CD14-positive monocyte (primary cell): ENCODE data around the gene JADE1. TPM values are rescaled to one million over a fixed set of nuclear protein-coding genes. Genes with fewer than 3 reads are reported as not detected.

ENCODE experiments used
- DNase-seq, 3 donors: peaks; one replicate each; pipeline ENCODE4 v3.0.0-alpha.2; 2011 to 2022
- H2AFZ ChIP-seq: 2 replicates; pipeline ENCODE4 v1.6.0; 2012; ENCODE audit warnings: mild to moderate bottlenecking, low read depth, low read length, inconsistent platforms; ENCODE audit not compliant: insufficient read depth, poor library complexity, severe bottlenecking
- H3K27ac ChIP-seq, 2 donors: 1 replicate in 1 of 2; 2 replicates in 1 of 2; pipeline ENCODE4 v1.5.1; 2012 to 2013; ENCODE audit warnings: low read length in 2 of 2, control low read depth in 1 of 2, inconsistent platforms in 1 of 2, low read depth in 1 of 2, mild to moderate bottlenecking in 1 of 2
- H3K27me3 ChIP-seq, 2 donors: one replicate each; pipeline versions ENCODE4 v1.6.0 to v1.6.1; 2011 to 2013; ENCODE audit warnings: low read length in 2 of 2; ENCODE audit not compliant: control insufficient read depth in 2 of 2, insufficient read depth in 2 of 2
- H3K36me3 ChIP-seq, 2 donors: replicated peaks in 1 of 2; 1 replicate in 1 of 2; 2 replicates in 1 of 2; pipeline versions ENCODE4 v1.5.1 to v1.6.1; 2012 to 2013; ENCODE audit warnings: low read length in 2 of 2, control low read depth in 1 of 2, inconsistent platforms in 1 of 2, mild to moderate bottlenecking in 1 of 2; ENCODE audit not compliant: insufficient read depth in 2 of 2, control insufficient read depth in 1 of 2
- H3K4me1 ChIP-seq, 2 donors: 1 replicate in 1 of 2; 2 replicates in 1 of 2; pipeline versions ENCODE4 v1.5.1 to v1.6.1; 2012 to 2013; ENCODE audit warnings: low read length in 2 of 2, control low read depth in 1 of 2, inconsistent platforms in 1 of 2, mild to moderate bottlenecking in 1 of 2, moderate library complexity in 1 of 2; ENCODE audit not compliant: insufficient read depth in 2 of 2, control insufficient read depth in 1 of 2
- H3K4me2 ChIP-seq: replicated peaks from 2 replicates; pipeline ENCODE3; 2012; ENCODE audit warnings: low read length, moderate library complexity, mild to moderate bottlenecking; ENCODE audit not compliant: poor library complexity, severe bottlenecking; ENCODE audit errors: extremely low read depth
- H3K4me3 ChIP-seq, 3 experiments: fragments of 200-600 bp in 1 of 3; sonication (generic) in 1 of 3; replicated peaks in 1 of 3; 1 replicate in 2 of 3; 2 replicates in 1 of 3; pipeline ENCODE4 v1.5.1; 2011 to 2013; ENCODE audit warnings: low read length in 3 of 3, mild to moderate bottlenecking in 3 of 3, control low read depth in 2 of 3, low read depth in 2 of 3, inconsistent platforms in 1 of 3, moderate library complexity in 1 of 3
- H3K79me2 ChIP-seq: 2 replicates; pipeline ENCODE4 v1.6.0; 2012; ENCODE audit warnings: mild to moderate bottlenecking, control low read depth, inconsistent platforms, low read length, moderate library complexity; ENCODE audit not compliant: insufficient read depth
- H3K9ac ChIP-seq: 2 replicates; pipeline ENCODE4 v1.6.0; 2017; ENCODE audit warnings: low read length, mild to moderate bottlenecking; ENCODE audit not compliant: insufficient read depth, poor library complexity, severe bottlenecking
- H3K9me3 ChIP-seq, 2 donors: replicated peaks in 1 of 2; 1 replicate in 1 of 2; 2 replicates in 1 of 2; pipeline versions ENCODE4 v1.5.1 to v1.6.1; 2012 to 2013; ENCODE audit warnings: low read length in 2 of 2, control low read depth in 1 of 2; ENCODE audit not compliant: control insufficient read depth in 1 of 2, insufficient read depth in 1 of 2
- H4K20me1 ChIP-seq: 2 replicates; pipeline ENCODE4 v1.6.0; 2012; ENCODE audit warnings: mild to moderate bottlenecking, low read length, control low read depth, moderate library complexity; ENCODE audit not compliant: insufficient read depth
- H3K27ac Mint-ChIP-seq, 7 donors: one replicate each; pipeline ENCODE4 v1.8.0; 2020; ENCODE audit warnings: mild to moderate bottlenecking in 7 of 7, mixed read lengths in 7 of 7, moderate library complexity in 6 of 7, inconsistent platforms in 2 of 7
- H3K27me3 Mint-ChIP-seq, 3 donors: one replicate each; pipeline ENCODE4 v1.8.0; 2021 to 2022; ENCODE audit warnings: low read depth in 3 of 3, mild to moderate bottlenecking in 3 of 3, mixed read lengths in 3 of 3, moderate library complexity in 3 of 3, inconsistent platforms in 1 of 3
- H3K36me3 Mint-ChIP-seq, 2 donors: one replicate each; pipeline ENCODE4 v1.8.0; 2020; ENCODE audit warnings: mixed read lengths in 2 of 2, inconsistent platforms in 1 of 2, mild to moderate bottlenecking in 1 of 2
- H3K4me1 Mint-ChIP-seq: one replicate; pipeline ENCODE4 v1.8.0; 2020; ENCODE audit warnings: mild to moderate bottlenecking, mixed read lengths
- H3K4me3 Mint-ChIP-seq, 2 donors: one replicate each; pipeline ENCODE4 v1.8.0; 2020; ENCODE audit warnings: mild to moderate bottlenecking in 2 of 2, mixed read lengths in 2 of 2, moderate library complexity in 1 of 2
- H3K9me3 Mint-ChIP-seq, 7 donors: one replicate each; pipeline ENCODE4 v1.8.0; 2020 to 2022; ENCODE audit warnings: mixed read lengths in 7 of 7, mild to moderate bottlenecking in 6 of 7, moderate library complexity in 6 of 7, inconsistent platforms in 2 of 7
- WGBS: methylation state at CpG from one replicate; pipeline ENCODE4 v1.1.5; 2013; ENCODE audit warnings: missing lambda C conversion rate; ENCODE audit not compliant: insufficient coverage; 5-methylcytosine and 5-hydroxymethylcytosine counted together
- intact Hi-C, 2 donors: fragments of 100-400 bp; cut with micrococcal nuclease; formaldehyde crosslinking; loops; one replicate each; pipeline versions ENCODE4 v1.15.0 to v1.15.1; 2023
- polyA plus RNA-seq, 3 donors: library from polyadenylated mRNA; depleted of rRNA in 1 of 3; unstranded in 2 of 3; stranded (reverse) in 1 of 3; fragments of 300-500 nt in 2 of 3; fragments of >200 nt in 1 of 3; fragmentation: Illumina TruSeq in 2 of 3; gene quantifications; 1 replicate in 2 of 3; 2 replicates in 1 of 3; pipeline ENCODE4 v1.2.3, GENCODE V29; 2012 to 2021
- TF ChIP-seq, protein P1 (sequence below): fragments of 200-600 bp; IDR thresholded peaks from one replicate; pipeline ENCODE4 v1.8.0; 2022; ENCODE audit warnings: antibody characterized with exemption, mild to moderate bottlenecking

The JADE1 gene
- polyA plus RNA-seq, 3 donors = 7.3 to 12.8 (median 12.3) TPM

DNA sequence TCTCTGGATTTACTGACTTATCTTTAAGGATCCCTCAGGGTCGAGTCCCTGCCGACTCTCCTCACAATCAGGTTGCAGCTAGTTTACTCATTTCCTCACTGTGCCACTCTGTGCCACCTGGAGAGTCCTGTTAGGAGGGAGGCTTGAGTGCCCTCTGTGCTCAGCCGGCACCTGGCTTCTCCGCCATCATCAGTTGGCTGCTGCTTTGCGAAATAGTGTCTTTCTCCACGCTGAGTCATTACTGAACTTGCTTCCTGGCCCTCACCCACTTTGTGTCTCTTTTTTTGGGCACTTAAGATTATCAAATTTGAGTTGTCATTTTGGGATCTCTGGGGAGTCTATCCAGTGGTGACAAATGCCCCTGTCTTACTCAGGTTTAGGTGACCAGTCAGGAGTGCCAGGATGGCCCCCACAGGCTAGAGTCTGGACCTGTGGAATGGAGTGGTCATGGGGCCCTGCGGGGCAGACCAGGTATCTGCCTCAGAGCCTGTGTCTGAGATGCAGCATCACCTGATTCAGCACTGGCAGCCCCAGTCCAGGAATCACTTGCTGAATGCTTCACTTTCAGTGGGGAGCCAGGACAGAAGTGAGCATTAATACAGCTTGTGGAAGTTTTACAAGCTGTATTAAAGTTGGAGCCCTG lies 37.7 kb downstream of the JADE1 start:
- H3K79me2 ChIP-seq = peaks cover 42% of the 10 kb centered on the region
- no peaks in the 10 kb centered on the region for H3K9me3 Mint-ChIP-seq
- no peak overlapping the region for H3K4me3 ChIP-seq
- H3K36me3 Mint-ChIP-seq = peaks cover 81 to 91% of the 10 kb centered on the region in 2 donors
- H3K9ac ChIP-seq = peak overlapping the region; percentile 22
- TF ChIP-seq, protein P1, sequence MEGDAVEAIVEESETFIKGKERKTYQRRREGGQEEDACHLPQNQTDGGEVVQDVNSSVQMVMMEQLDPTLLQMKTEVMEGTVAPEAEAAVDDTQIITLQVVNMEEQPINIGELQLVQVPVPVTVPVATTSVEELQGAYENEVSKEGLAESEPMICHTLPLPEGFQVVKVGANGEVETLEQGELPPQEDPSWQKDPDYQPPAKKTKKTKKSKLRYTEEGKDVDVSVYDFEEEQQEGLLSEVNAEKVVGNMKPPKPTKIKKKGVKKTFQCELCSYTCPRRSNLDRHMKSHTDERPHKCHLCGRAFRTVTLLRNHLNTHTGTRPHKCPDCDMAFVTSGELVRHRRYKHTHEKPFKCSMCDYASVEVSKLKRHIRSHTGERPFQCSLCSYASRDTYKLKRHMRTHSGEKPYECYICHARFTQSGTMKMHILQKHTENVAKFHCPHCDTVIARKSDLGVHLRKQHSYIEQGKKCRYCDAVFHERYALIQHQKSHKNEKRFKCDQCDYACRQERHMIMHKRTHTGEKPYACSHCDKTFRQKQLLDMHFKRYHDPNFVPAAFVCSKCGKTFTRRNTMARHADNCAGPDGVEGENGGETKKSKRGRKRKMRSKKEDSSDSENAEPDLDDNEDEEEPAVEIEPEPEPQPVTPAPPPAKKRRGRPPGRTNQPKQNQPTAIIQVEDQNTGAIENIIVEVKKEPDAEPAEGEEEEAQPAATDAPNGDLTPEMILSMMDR = no peak
- no peaks in the 10 kb centered on the region for H3K9me3 ChIP-seq
- H3K27me3 Mint-ChIP-seq = peaks cover 0 to 1% (median 0%) of the 10 kb centered on the region in 3 donors
- peak overlapping the region; percentile 45 for H3K4me2 ChIP-seq
- no peaks in the 10 kb centered on the region for H3K27me3 ChIP-seq
- peak overlapping the region; percentile 43 to 87 (median 77) for H3K27ac Mint-ChIP-seq
- peaks cover 14 to 15% of the 10 kb centered on the region in 2 donors for H3K4me1 ChIP-seq
- peak overlapping the region; percentile 27 for H2AFZ ChIP-seq
- peak overlapping the region; percentile 8 to 36 for H3K4me3 Mint-ChIP-seq
- H3K4me1 Mint-ChIP-seq = peaks cover 19% of the 10 kb centered on the region
- DNase-seq = peak; percentile 36 to 57 (median 37)
- intact Hi-C loops = no loop called here
- peaks cover under 1% of the 10 kb centered on the region for H4K20me1 ChIP-seq
- H3K27ac ChIP-seq = peak overlapping the region in 1 of 2 donors; percentile 75
- H3K36me3 ChIP-seq = peaks cover 53 to 95% of the 10 kb centered on the region in 2 donors
- WGBS = 20% methylated on average over 5 of the region's 7 CpGs

DNA sequence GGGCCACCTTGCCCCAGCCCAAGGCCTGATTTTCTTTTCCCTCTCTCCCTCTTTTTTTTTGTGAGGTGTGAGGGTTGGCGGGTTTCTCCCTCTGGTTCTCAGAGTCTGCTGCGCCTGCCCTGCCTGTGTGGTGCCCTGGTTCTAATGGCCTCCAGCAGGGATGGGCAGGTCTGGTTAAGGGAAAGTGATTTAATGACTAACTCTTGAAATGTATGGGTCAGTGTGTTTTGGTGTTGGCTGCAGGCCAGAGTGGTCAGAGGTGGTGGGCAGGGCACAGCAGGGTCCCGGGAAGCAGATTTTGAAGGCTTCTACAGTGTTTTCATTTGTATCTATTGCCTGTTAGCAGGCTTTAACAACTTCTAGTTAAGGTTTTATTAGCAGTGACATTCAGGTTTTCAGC lies 39.0 kb downstream of the JADE1 start:
- no peaks in the 10 kb centered on the region for H3K9me3 ChIP-seq
- TF ChIP-seq, protein P1 = no peak
- 93% methylated on average over 2 of the region's 3 CpGs for WGBS
- peaks cover 61 to 95% of the 10 kb centered on the region in 2 donors for H3K36me3 ChIP-seq
- H3K4me1 ChIP-seq = peaks cover 14 to 15% of the 10 kb centered on the region in 2 donors
- H3K4me2 ChIP-seq = no peak overlapping the region
- no peak overlapping the region for H3K4me3 Mint-ChIP-seq
- H3K9ac ChIP-seq = no peak overlapping the region
- peaks cover 29% of the 10 kb centered on the region for H3K79me2 ChIP-seq
- H3K27me3 ChIP-seq = no peaks in the 10 kb centered on the region
- DNase-seq = no peak
- H3K27ac ChIP-seq = peak overlapping the region in 1 of 2 donors; percentile 54
- H4K20me1 ChIP-seq = no peaks in the 10 kb centered on the region
- peaks cover 81 to 91% of the 10 kb centered on the region in 2 donors for H3K36me3 Mint-ChIP-seq
- no peaks in the 10 kb centered on the region for H3K9me3 Mint-ChIP-seq
- no peak overlapping the region for H2AFZ ChIP-seq
- H3K4me3 ChIP-seq = no peak overlapping the region
- intact Hi-C loops = no loop called here
- H3K4me1 Mint-ChIP-seq = peaks cover 19% of the 10 kb centered on the region
- H3K27ac Mint-ChIP-seq = peak overlapping the region in 3 of 7 donors; percentile 43 to 88 (median 82)
- peaks cover 0 to 1% (median 0%) of the 10 kb centered on the region in 3 donors for H3K27me3 Mint-ChIP-seq
